Activated CD4-positive, alpha-beta T cell treated with anti-CD3 and anti-CD28 coated beads for 1 hour (primary cell): Measurements from ENCODE around the gene SINHCAF.

Source experiments
- DNase-seq: peaks from one replicate; pipeline ENCODE4 v3.0.0-alpha.2; 2020

Gene SINHCAF

GRCh38 chr12:31331242-31331641 is 5.3 kb upstream of the SINHCAF start:
- no peak for DNase-seq

DNA sequence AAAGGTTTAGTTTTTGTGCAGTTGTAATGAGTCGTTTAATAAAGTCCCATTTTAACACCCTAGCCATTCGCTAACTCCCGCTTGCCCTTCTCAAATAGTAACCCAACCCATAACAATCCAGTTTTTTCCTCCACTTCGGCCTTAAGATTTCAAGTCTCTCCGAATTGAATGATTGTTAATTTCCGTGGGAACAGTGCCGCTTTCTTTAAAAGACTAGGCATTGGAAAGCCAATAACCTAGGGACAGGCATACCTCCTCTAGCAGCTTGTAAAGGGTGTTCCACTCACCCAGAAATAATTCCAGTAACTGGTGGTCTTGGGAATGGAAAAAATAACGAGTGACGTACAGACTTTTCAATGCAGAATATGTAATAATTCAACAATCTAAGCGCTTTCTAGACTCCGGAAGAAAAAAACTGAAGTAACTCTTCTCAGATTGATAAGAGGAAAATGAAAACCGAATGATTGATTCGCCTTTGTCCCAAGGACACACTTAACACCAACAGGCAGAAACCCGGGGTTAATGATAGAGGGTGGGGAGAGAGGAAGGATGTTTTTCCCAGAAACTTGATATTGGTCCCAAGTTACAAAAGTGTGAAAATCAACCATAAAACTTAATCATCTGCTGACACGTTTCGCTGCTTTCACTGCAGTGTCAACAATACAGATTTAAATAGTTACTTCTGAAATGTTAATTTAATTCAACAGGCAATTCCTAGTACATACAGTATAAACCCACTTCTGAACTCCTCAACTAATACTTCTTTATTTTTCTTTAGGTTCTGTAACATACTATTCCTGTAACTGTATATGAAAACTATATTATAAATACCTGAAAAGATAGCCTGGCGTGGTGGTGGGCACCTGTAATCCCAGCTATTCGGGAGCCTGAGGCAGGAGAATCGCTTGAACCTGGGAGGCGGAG is 1.0 kb upstream of the SINHCAF start:
- DNase-seq, result no peak

DNA sequence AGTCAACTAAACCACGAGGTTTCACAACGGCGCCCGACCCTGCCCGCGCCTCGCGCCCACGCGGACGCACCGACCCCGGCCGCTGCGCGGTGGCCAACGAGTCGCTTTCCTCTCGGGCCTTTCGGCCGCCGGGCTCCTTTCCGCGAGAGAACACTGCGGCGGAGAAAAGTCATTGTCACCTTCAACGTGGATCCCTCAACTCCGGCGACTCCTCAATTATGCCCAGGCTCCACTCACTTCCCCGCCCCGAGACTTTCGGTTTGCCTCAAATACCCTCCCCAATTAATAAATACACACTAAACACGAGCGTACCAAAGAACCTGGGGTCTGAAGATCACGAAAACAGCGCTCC is 450 bp downstream of the SINHCAF start:
- DNase-seq, result peak; percentile 10

GRCh38 chr12:31324845-31325523 is 966 bp downstream of the SINHCAF start:
- DNase-seq, result peak; percentile 26

- DNase-seq, result peak; percentile 66
Measured at GRCh38 chr12:31324116-31324844, 1.7 kb downstream of the SINHCAF start.

- no peak for DNase-seq
Measured at GRCh38 chr12:31323391-31324115, 2.4 kb downstream of the SINHCAF start.

GRCh38 chr12:31322801-31323207 is 3.1 kb downstream of the SINHCAF start:
- DNase-seq, result no peak

DNA sequence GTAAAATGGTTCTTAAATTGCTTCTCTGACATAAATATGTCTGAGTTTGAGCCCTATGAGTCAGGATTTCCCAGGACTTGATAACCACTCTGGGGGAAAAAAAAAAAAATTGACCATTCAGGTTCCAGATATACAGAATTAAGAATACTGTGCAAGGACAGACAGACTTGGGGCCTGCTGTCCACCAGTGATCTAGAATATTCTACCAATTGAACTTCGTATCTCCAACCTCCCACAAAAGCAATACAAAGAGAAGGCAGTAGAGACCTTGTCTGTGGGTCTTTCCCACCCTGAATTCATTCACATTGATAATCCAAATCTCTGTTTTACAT is 4.1 kb downstream of the SINHCAF start:
- DNase-seq, result no peak

DNA sequence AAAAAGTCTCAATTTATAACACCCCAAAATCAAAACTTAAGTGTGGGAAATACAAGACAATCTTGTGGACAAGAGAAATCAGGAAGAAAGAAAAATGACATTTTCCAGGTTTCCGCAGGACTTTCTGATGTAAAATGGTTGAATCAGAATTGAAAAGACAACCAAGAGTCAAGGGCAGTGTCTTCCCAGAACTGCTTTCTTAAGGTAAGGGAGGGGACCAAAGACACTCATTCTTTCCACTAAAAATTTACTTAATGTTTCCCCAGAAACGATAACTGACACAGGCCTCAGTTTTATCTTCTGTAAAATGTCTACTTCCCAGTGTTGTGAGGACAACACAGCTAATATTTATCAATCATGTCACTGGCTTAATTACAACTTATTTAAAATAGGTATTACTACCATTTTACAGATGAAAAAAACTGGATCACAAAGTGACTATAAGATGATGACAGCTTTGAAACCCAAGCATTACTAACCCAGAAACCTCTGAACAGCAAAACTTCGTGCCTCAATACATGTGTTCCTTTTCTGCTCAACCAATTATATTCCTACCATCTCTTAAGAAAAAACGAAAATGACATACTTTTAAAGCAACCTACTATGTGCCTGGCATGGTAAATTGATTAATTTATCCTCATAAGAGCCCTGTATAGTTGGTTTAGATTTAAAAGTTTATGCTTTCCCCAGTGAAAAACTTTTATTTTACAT is 4.6 kb downstream of the SINHCAF start:
- no peak for DNase-seq

GRCh38 chr12:31318657-31319269 is 7.2 kb downstream of the SINHCAF start:
- DNase-seq, result no peak

DNA sequence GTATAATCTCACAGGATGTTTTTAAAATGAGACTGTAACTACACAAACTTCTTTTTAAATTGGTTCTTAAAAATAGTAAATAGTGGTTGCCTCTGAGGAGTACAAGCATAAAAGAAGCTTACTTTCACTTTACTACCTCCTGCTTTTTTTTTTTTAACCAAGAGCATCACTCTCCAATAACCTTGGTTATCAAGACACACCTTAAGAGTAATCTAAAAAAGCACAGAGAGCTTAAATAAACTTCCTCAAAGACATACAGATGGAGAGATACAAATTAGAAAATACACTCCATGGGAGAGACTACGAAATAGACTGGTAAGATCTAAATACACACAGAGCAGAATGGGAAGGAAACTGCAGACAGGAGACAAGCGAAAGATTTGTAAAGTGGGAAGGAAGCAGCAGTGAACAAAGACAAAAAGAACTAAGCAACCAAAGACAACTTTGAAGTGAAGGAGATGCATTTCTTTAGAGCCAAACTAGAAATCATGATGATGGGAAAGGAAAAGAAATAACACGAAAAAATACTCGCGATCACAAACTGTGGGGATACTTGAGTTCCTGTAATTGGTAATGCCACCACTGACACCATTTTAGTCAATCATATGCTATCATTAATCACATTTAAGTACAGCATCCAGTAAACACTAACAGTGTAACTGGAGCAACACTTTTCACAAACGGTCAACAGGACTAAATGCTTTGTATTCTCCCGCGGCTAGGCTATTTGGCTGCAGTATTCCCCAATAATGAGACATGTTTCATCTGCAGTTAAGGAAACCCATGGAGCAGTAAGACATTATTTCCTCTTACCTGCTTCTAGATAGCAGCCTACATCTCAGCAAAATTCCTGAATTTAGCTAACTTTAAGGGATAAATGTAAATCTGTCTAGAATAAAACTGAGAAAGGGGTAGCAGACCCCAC is 8.2 kb downstream of the SINHCAF start:
- DNase-seq, result no peak

DNA sequence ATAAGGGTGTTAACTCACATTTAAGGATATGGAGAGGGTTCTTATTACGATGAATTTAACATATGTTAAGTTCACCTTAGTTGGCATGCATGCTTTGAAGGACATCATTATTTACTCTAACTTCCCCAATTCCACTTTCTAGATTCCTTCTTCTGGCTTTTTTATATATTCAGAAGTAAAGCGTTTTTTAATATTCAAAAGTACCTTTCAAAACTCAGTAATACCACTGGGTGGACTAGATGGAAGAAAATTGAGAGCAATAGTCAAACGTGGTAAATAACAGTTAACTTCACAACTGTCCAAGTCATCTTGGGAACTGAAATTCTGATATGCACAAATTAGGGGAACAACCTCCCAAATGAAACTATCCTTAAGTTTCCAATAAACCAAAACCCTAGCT is 9.1 kb downstream of the SINHCAF start:
- no peak for DNase-seq

GRCh38 chr12:31315784-31316465 is 10.0 kb downstream of the SINHCAF start:
- no peak for DNase-seq

GRCh38 chr12:31315044-31315715 is 10.8 kb downstream of the SINHCAF start:
- no peak for DNase-seq

DNA sequence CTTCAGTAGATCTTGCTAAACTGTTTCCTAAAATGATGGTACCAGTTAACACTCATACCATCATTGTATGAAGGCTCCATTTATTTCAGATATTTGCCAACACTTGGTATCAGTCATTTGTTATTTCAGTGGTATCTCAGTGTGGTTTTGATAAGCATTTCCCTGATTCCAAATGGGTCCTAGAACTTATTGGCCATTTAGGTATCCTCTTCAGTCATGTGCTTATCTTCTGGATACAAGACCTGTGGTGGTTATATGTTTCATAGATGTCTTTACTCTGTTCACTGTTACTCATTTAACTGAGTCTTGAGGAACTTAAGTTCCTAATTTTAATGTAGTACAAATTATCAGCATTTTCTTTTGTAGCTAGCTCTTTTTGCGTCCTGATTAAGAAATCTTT is 13.5 kb downstream of the SINHCAF start:
- no peak for DNase-seq

GRCh38 chr12:31311634-31312258 is 14.2 kb downstream of the SINHCAF start:
- DNase-seq, result no peak

DNA sequence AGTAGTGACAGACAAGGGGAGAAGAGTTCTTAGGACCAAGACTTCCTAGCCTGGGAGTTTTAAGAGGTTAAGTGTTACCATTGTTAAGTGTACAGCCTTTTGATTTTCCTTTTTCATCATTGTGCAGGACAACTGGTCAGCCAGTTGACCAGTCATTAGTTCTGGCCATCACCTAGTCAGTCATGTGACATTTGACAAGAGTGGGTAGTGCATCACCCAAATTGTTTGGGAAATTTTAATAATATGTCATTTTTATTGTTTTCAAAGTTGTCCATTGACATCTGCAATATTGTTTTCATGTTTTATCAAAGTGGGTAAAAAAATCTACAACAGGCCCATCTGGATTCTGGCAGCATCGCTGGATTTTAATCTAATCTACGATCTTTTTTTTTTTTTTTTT is 15.5 kb downstream of the SINHCAF start:
- no peak for DNase-seq

DNA sequence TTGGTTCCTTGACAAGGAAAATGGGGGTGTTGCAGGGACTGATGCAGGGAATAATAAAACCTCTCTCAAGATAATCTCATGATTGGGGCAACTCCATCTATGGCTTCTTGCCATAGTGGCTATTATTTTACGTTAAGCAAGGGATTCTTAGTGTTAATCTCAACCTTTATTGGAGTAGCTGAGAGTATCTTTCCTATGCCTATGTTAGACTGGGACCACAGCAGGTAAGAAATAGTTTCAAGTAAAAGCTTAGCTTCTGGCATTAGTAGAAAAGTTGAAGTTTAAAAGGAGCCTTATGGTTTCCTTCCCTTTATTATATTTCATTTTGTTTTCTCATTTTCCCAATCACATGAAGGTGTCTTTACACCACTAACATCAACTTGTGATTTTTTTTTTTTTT is 16.7 kb downstream of the SINHCAF start:
- no peak for DNase-seq

DNA sequence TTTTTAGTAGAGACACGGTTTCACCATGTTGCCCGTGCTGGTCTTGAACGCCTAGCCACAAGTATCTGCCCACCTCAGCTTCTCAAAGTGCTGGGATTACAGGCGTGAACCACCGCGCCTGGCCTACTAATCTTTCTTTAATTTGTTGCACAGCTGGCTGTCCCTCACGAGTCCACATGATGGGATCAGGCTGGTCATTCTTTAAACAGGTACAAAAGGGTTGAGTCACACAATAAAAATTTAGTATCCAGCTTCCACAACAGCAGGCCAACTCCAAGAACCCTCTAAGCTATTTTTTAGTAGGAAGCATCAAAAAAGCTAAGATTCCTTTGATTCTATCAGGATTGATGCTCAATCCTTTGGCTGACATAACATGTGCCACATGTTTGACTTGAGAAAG is 17.8 kb downstream of the SINHCAF start:
- no peak for DNase-seq
